Testis (tissue), 3 donors: Measurements from ENCODE around the gene CHRNA10. TPM values are rescaled to one million over a fixed set of nuclear protein-coding genes. Genes with fewer than 3 reads are reported as not detected.

Experiments
- DNase-seq: peaks from one replicate; pipeline ENCODE4 v3.0.0-alpha.2; 2019
- H3K27ac ChIP-seq, 2 donors: fragments of 200-600 bp; sonication (generic); one replicate each; pipeline ENCODE4 v1.5.1; 2019
- H3K27me3 ChIP-seq: fragments of 200-600 bp; sonication (generic); one replicate; pipeline ENCODE4 v1.5.1; 2019
- H3K36me3 ChIP-seq: fragments of 200-600 bp; sonication (generic); one replicate; pipeline ENCODE4 v1.5.1; 2017; ENCODE audit warnings: low read depth; ENCODE audit errors: missing control alignments
- H3K4me1 ChIP-seq: fragments of 200-600 bp; sonication (generic); one replicate; pipeline ENCODE4 v1.5.1; 2019
- H3K4me3 ChIP-seq, 2 donors: fragments of 200-600 bp; sonication (generic); one replicate each; pipeline ENCODE4 v1.5.1; 2017 to 2019
- H3K9me3 ChIP-seq: fragments of 200-600 bp; sonication (generic); one replicate; pipeline ENCODE4 v1.5.1; 2017
- CTCF ChIP-seq, 3 experiments: fragments of 450-650 bp in 2 of 3; fragments of 200-600 bp in 1 of 3; sonication (generic) in 1 of 3; IDR thresholded peaks; one replicate each; pipeline ENCODE4 v1.5.1; 2016 to 2019; ENCODE audit warnings: antibody characterized with exemption in 3 of 3, mild to moderate bottlenecking in 2 of 3, moderate library complexity in 1 of 3
- POLR2A ChIP-seq: fragments of 450-650 bp; IDR thresholded peaks from one replicate; pipeline ENCODE4 v1.6.1; 2017; ENCODE audit warnings: antibody characterized with exemption, mild to moderate bottlenecking, moderate library complexity
- WGBS, 2 donors: methylation state at CpG; one replicate each; pipeline ENCODE4 v1.1.5; 2018; 5-methylcytosine and 5-hydroxymethylcytosine counted together
- intact Hi-C: fragments of 100-400 bp; cut with DNase I; formaldehyde crosslinking; loops from one replicate; pipeline ENCODE4 v1.15.1; 2023; ENCODE audit warnings: low total_unique reads
- polyA plus RNA-seq: library from polyadenylated mRNA; stranded (reverse); fragments of 350-450 nt; fragmentation: Illumina TruSeq; extraction: RNeasy Lipid Tissue Mini Kit (QIAGEN cat#74804); gene quantifications from one replicate; pipeline ENCODE4 v1.2.3, GENCODE V29; 2014; ENCODE audit warnings: low read depth, low replicate concordance; ENCODE audit not compliant: insufficient read depth
- total RNA-seq, 2 donors: library from RNA; depleted of rRNA; stranded (reverse); fragments of >200 nt; gene quantifications; one replicate each; pipeline ENCODE4 v1.2.3, GENCODE V29; 2016

CHRNA10 gene
- total and polyA plus RNA-seq, 3 donors from 2014 or later: 1.8 to 4.5 (median 2.5) TPM

DNA sequence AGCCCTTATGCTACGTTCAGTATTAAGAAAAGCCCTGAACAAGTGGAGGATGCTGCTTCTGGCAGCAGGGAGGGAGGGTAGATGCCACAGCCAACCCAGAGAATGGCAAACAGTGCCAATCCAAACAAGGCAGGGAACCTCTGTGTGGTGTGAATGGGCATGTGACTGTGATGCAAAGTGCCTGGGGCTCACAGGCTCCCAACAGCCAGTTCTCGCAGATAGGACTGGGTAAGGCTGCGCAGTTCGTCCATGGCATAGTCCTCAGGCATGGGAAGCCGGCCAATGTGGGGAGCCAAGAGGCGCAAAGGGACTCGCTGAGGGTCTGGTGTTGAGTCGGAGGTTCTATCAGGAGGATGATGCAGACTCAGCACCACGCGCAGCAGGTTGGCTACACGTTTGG, 4.8 kb upstream of the CHRNA10 start:
- H3K4me3 ChIP-seq: no peak overlapping the region
- no peaks in the 10 kb centered on the region for H3K4me1 ChIP-seq
- intact Hi-C loops: no loop called here
- no peaks in the 10 kb centered on the region for H3K27me3 ChIP-seq
- no peak for TF ChIP-seq POLR2A
- TF ChIP-seq CTCF (IDR thresholded peaks at IDR 0.05): no peak
- no peak overlapping the region for H3K27ac ChIP-seq
- no peak for DNase-seq
- no peaks in the 10 kb centered on the region for H3K9me3 ChIP-seq
- no peaks in the 10 kb centered on the region for H3K36me3 ChIP-seq
- WGBS, 2 donors: 94 to 97% methylated on average over 11 of the region's 11 CpGs

GRCh38 chr11:3674189-3674588, 3.0 kb upstream of the CHRNA10 start:
- DNase-seq: no peak
- Histone ChIP-seq H3K9me3 (no peaks in the 10 kb centered on the region), H3K4me1 (no peaks in the 10 kb centered on the region), H3K36me3 (no peaks in the 10 kb centered on the region), H3K27me3 (no peaks in the 10 kb centered on the region), H3K27ac (no peak overlapping the region), H3K4me3 (no peak overlapping the region)
- 89 to 100% methylated on average over 1 of the region's 1 CpG for WGBS, 2 donors
- intact Hi-C loops: no loop called here
- TF ChIP-seq CTCF (IDR thresholded peaks at IDR 0.05) (no peak), POLR2A (no peak)

GRCh38 chr11:3669742-3670183, 1.4 kb downstream of the CHRNA10 start:
- no peak for TF ChIP-seq CTCF (IDR thresholded peaks at IDR 0.05)
- TF ChIP-seq POLR2A: no peak
- no peak for DNase-seq
- no peak overlapping the region for H3K27ac ChIP-seq
- H3K36me3 ChIP-seq: no peaks in the 10 kb centered on the region
- H3K9me3 ChIP-seq: no peaks in the 10 kb centered on the region
- H3K4me3 ChIP-seq: no peak overlapping the region
- WGBS, 2 donors: 87 to 97% methylated on average over 5 of the region's 5 CpGs
- H3K4me1 ChIP-seq: no peaks in the 10 kb centered on the region
- intact Hi-C loops: no loop called here
- H3K27me3 ChIP-seq: no peaks in the 10 kb centered on the region

DNA sequence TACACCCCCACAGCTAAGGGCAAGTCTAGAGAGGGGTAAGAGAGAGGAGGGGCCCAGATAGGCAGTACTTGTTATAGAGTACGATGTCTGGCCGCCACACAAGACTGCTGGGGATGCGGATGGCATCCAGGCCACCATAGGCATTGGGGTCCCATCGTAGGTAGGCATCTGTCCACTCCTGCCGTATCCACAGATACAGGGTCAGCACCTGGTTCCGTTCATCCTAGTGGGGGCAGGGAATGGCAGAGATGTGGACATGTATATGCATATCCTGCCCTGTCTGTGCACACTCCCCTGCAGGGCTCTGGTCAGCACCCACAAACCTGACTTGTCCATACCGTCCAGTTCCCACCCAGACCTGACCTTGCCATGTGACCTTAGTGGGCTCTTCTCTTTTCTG, 2.1 kb downstream of the CHRNA10 start:
- no peaks in the 10 kb centered on the region for H3K9me3 ChIP-seq
- 93% methylated on average over 7 of the region's 7 CpGs for WGBS, 2 donors
- TF ChIP-seq CTCF (IDR thresholded peaks at IDR 0.05) (no peak), POLR2A (no peak)
- H3K27me3 ChIP-seq: no peaks in the 10 kb centered on the region
- no peaks in the 10 kb centered on the region for H3K36me3 ChIP-seq
- H3K4me3 ChIP-seq: no peak overlapping the region
- no peaks in the 10 kb centered on the region for H3K4me1 ChIP-seq
- intact Hi-C loops: no loop called here
- H3K27ac ChIP-seq: no peak overlapping the region
- no peak for DNase-seq

DNA sequence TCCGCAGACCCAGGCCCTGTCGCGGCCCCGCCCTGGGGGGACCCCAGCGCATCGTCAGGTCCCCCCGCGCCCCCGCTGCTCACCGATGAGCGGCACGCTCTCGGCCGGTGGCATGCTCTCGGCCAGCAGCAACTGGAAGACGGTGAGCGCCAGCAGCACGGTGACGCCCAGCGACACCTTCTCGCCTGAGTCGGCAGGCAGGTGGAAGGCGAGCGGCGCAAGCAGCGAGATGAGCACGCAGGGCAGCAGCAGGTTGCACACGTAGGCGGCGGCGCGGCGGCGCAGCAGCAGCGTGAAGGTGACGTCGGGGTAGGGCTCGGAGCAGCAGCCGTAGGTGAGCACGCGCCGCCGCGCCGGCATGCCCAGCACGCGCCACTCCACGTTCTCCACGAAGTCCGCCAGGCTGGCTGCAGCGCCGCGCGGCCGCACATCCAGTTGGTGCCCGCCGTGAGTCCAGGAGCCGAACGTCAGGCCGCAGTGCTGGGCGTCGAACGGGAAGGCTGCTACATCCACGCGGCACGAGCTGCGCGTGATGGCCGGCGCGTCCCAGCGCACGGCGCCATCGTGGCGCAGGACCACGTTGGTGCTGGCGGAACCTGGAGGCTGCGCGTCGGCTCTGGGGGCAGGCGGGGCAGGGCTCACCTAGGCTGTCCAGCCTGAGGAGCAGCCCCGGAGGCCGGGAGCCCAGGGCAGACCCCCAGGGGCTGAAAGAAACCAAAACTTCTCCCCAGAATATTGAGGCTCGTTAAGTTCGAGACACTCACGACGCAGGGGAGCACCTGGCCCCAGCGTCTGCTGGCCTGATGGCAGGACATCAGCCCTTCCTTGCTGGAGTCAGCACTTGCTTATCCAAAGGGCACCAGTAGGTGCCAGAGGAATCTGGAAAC, 3.8 kb downstream of the CHRNA10 start:
- WGBS, 2 donors: 82 to 85% methylated on average over 56 to 89 of the region's 89 CpGs
- Histone ChIP-seq H3K27me3 (no peaks in the 10 kb centered on the region), H3K4me3 (peak overlapping the region in 1 of 2 donors; percentile 31), H3K36me3 (no peaks in the 10 kb centered on the region), H3K27ac (no peak overlapping the region), H3K9me3 (no peaks in the 10 kb centered on the region), H3K4me1 (no peaks in the 10 kb centered on the region)
- no peak for TF ChIP-seq CTCF (IDR thresholded peaks at IDR 0.05)
- no peak for TF ChIP-seq POLR2A
- DNase-seq: peak; percentile 25
- intact Hi-C loops: no loop called here
